ENCODE measurements around the gene CARD9.

Gene CARD9

GRCh38 chr9:136330406-136330990 is 43.0 kb downstream of the CARD9 start:
- in situ Hi-C loops (cut with MboI; ENCODE audit: low sequenced_read_pairs): no loop called here
- H3K27me3 ChIP-seq (ENCODE audit: low read depth): no peaks in the 10 kb centered on the region
- H3K4me3 ChIP-seq: no peak overlapping the region
- no peak for DNase-seq (ENCODE audit: low spot score in 2 of 2)
- peaks cover 9% of the 10 kb centered on the region for H3K4me1 ChIP-seq
- no peaks in the 10 kb centered on the region for H3K9me3 ChIP-seq
- no peaks in the 10 kb centered on the region for H3K36me3 ChIP-seq (replicated peaks)

GRCh38 chr9:136329636-136330405 is 43.6 kb downstream of the CARD9 start:
- in situ Hi-C loops (cut with MboI; ENCODE audit: low sequenced_read_pairs): no loop called here
- H3K4me1 ChIP-seq: peaks cover 9% of the 10 kb centered on the region
- H3K27me3 ChIP-seq (ENCODE audit: low read depth): no peaks in the 10 kb centered on the region
- H3K4me3 ChIP-seq: no peak overlapping the region
- no peaks in the 10 kb centered on the region for H3K36me3 ChIP-seq (replicated peaks)
- H3K9me3 ChIP-seq: no peaks in the 10 kb centered on the region
- DNase-seq (ENCODE audit: low spot score in 2 of 2): no peak

GRCh38 chr9:136329211-136329627 is 44.2 kb downstream of the CARD9 start:
- in situ Hi-C loops (cut with MboI; ENCODE audit: low sequenced_read_pairs): no loop called here
- no peak for DNase-seq (ENCODE audit: low spot score in 2 of 2)
- Histone ChIP-seq H3K4me3 (peak overlapping the region; percentile 42), H3K4me1 (peaks cover 9% of the 10 kb centered on the region), H3K36me3 (replicated peaks) (no peaks in the 10 kb centered on the region), H3K27me3 (ENCODE audit: low read depth) (no peaks in the 10 kb centered on the region), H3K9me3 (no peaks in the 10 kb centered on the region)

GRCh38 chr9:136328622-136329041 is 44.8 kb downstream of the CARD9 start:
- peak in 1 of 2 experiments; percentile 62 for DNase-seq (ENCODE audit: low spot score in 2 of 2)
- Histone ChIP-seq H3K9me3 (no peaks in the 10 kb centered on the region), H3K36me3 (replicated peaks) (no peaks in the 10 kb centered on the region), H3K4me1 (peaks cover 9% of the 10 kb centered on the region), H3K27me3 (ENCODE audit: low read depth) (no peaks in the 10 kb centered on the region), H3K4me3 (peak overlapping the region; percentile 42)
- in situ Hi-C loops (cut with MboI; ENCODE audit: low sequenced_read_pairs): no loop called here

GRCh38 chr9:136328011-136328621 is 45.4 kb downstream of the CARD9 start:
- DNase-seq (ENCODE audit: low spot score in 2 of 2): no peak
- in situ Hi-C loops (cut with MboI; ENCODE audit: low sequenced_read_pairs): no loop called here
- peak overlapping the region; percentile 42 for H3K4me3 ChIP-seq

GRCh38 chr9:136327304-136327974 is 46.0 kb downstream of the CARD9 start, which contains the start of gene GPSM1:
TSS of gene GPSM1 (plus strand) at chr9:136327539. CDS start at chr9:136327696, 157 bp downstream.
- peaks cover 9% of the 10 kb centered on the region for H3K4me1 ChIP-seq
- DNase-seq (ENCODE audit: low spot score in 2 of 2): peak in 1 of 2 experiments; percentile 54
- H3K9me3 ChIP-seq: no peaks in the 10 kb centered on the region
- in situ Hi-C loops (cut with MboI; ENCODE audit: low sequenced_read_pairs): no loop called here
- H3K27me3 ChIP-seq (ENCODE audit: low read depth): no peaks in the 10 kb centered on the region
- H3K4me3 ChIP-seq: peak within 1 kb of the TSS; percentile 42
- no peaks in the 10 kb centered on the region for H3K36me3 ChIP-seq (replicated peaks)

More at GRCh38 chr9:136328011-136328621, 45.4 kb downstream of the CARD9 start:
- H3K36me3 ChIP-seq (replicated peaks): no peaks in the 10 kb centered on the region
- peaks cover 9% of the 10 kb centered on the region for H3K4me1 ChIP-seq
- no peaks in the 10 kb centered on the region for H3K27me3 ChIP-seq (ENCODE audit: low read depth)
- no peaks in the 10 kb centered on the region for H3K9me3 ChIP-seq

GRCh38 chr9:136326761-136327303 is 46.6 kb downstream of the CARD9 start:
- in situ Hi-C loops (cut with MboI; ENCODE audit: low sequenced_read_pairs): no loop called here
- Histone ChIP-seq H3K4me1 (peaks cover 9% of the 10 kb centered on the region), H3K27me3 (ENCODE audit: low read depth) (no peaks in the 10 kb centered on the region), H3K9me3 (no peaks in the 10 kb centered on the region), H3K4me3 (peak overlapping the region; percentile 15), H3K36me3 (replicated peaks) (no peaks in the 10 kb centered on the region)
- no peak for DNase-seq (ENCODE audit: low spot score in 2 of 2)

GRCh38 chr9:136326061-136326760 is 47.3 kb downstream of the CARD9 start:
- no peak for DNase-seq (ENCODE audit: low spot score in 2 of 2)
- H3K4me3 ChIP-seq: no peak overlapping the region
- H3K4me1 ChIP-seq: peaks cover 9% of the 10 kb centered on the region
- H3K9me3 ChIP-seq: no peaks in the 10 kb centered on the region
- in situ Hi-C loops (cut with MboI; ENCODE audit: low sequenced_read_pairs): no loop called here
- H3K27me3 ChIP-seq (ENCODE audit: low read depth): no peaks in the 10 kb centered on the region
- no peaks in the 10 kb centered on the region for H3K36me3 ChIP-seq (replicated peaks)

- Histone ChIP-seq H3K9me3 (no peaks in the 10 kb centered on the region), H3K36me3 (replicated peaks) (no peaks in the 10 kb centered on the region), H3K4me1 (peaks cover 9% of the 10 kb centered on the region), H3K4me3 (no peak overlapping the region), H3K27me3 (ENCODE audit: low read depth) (no peaks in the 10 kb centered on the region)
- in situ Hi-C loops (cut with MboI; ENCODE audit: low sequenced_read_pairs): no loop called here
- no peak for DNase-seq (ENCODE audit: low spot score in 2 of 2)
These were observed 48.1 kb downstream of the CARD9 start for GRCh38 chr9:136325358-136325757.

GRCh38 chr9:136324501-136325300 is 48.8 kb downstream of the CARD9 start:
- peaks cover 9% of the 10 kb centered on the region for H3K4me1 ChIP-seq
- H3K4me3 ChIP-seq: no peak overlapping the region
- no peaks in the 10 kb centered on the region for H3K36me3 ChIP-seq (replicated peaks)
- no peaks in the 10 kb centered on the region for H3K27me3 ChIP-seq (ENCODE audit: low read depth)
- no peaks in the 10 kb centered on the region for H3K9me3 ChIP-seq
- in situ Hi-C loops (cut with MboI; ENCODE audit: low sequenced_read_pairs): no loop called here
- no peak for DNase-seq (ENCODE audit: low spot score in 2 of 2)

- in situ Hi-C loops (cut with MboI; ENCODE audit: low sequenced_read_pairs): no loop called here
- DNase-seq (ENCODE audit: low spot score in 2 of 2): no peak
- no peaks in the 10 kb centered on the region for H3K27me3 ChIP-seq (ENCODE audit: low read depth)
- H3K9me3 ChIP-seq: no peaks in the 10 kb centered on the region
- H3K4me1 ChIP-seq: peaks cover 3% of the 10 kb centered on the region
- no peak overlapping the region for H3K4me3 ChIP-seq
- H3K36me3 ChIP-seq (replicated peaks): no peaks in the 10 kb centered on the region
These were observed 50.1 kb downstream of the CARD9 start for GRCh38 chr9:136323371-136323789.

GRCh38 chr9:136322756-136323330 is 50.6 kb downstream of the CARD9 start:
- Histone ChIP-seq H3K36me3 (replicated peaks) (no peaks in the 10 kb centered on the region), H3K4me1 (no peaks in the 10 kb centered on the region; the same call in 1 of the 2 replicates), H3K9me3 (no peaks in the 10 kb centered on the region), H3K4me3 (no peak overlapping the region), H3K27me3 (ENCODE audit: low read depth) (no peaks in the 10 kb centered on the region)
- in situ Hi-C loops (cut with MboI; ENCODE audit: low sequenced_read_pairs): no loop called here
- DNase-seq (ENCODE audit: low spot score in 2 of 2): no peak

Measured in HAP-1 (cell line).